Activated CD4-positive, alpha-beta T cell treated with anti-CD3 and anti-CD28 coated beads for 4 hours (primary cell): ENCODE results near the gene RORB.

Experiments
- DNase-seq, 2 donors: peaks; one replicate each; pipeline ENCODE4 v3.0.0-alpha.2; 2020

The RORB gene

DNA sequence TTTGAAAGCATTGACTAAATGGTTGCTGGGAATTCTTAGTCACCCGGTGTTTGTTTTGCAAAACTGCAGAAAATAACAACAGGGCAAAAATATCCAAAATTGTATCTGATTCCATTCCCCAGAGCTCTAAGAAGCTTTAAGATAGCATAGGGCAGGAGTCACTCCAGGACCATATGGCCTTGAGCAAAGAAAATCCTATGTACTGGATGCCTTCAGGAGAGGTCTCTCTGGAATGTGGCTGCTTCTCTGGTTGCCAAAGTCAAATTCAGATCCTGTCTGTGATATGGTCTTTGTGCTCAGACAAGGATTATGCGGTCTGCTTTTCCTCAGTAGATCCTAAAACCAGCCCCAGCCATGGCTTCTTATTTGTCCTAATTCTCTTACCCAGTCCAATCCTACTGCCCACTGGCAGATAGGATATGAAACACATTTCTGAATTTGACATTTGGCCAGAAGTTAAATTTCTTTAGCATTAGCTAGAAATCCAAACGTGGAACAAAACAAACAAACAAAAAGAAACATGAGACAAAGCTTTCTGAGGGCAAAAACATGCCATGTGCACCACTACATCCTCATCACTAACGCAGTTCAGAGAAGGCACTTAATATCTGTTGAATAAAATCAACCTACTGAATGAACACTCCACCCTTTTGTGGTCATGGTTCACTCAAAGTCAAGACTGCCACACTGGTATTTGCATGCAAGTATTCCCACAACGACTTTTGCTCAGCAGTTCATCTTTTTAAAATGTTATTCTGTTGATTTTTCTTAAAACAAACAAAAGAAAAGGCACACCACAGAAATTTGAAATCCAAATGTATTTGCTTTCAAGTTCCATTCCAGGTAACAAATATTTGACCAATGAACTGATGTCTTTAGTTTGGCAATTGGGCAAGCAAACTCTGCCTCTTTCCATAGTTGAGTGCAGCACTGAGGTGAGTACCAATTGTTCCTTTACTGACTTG lies 224.8 kb downstream of the RORB start:
- no peak for DNase-seq

DNA sequence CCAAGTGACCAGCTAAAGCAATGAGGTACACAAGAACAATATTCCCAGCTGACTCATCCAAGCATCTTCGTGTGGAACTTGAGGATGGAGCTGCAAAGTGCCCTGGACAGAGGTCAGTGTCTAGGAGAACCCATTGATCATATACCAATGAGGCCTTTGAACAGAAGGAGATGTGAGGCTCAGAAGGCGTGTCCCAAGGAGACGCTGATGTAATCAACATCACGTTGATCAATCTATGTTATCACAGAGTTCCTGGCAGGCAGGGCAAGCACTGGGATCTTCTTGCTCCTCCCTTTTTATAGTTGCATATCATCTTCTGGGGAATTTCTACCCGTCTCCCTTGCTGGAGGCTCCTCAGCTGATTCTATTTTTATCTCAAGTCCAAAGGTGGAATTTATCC lies 227.2 kb downstream of the RORB start:
- no peak for DNase-seq

DNA sequence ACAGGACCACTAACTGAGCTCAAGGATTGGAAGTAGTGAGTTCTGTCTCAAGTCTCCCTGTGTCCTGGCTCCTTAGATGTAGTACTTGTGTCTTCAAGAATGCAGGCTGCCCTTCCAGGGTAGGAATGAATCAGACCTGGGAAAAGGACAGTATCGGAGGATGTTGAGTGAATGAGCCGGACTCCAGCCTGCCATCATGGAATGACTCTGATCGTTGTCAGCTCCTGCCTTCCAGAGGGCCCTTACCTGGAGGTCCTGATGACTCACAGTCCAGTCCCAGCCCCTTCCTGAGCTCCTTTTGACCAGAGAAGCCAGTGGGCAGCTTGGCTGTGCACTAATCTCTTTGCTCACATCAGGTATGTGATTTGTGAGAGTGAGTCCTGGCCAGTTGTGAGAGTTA lies 229.4 kb downstream of the RORB start:
- DNase-seq, result no peak

DNA sequence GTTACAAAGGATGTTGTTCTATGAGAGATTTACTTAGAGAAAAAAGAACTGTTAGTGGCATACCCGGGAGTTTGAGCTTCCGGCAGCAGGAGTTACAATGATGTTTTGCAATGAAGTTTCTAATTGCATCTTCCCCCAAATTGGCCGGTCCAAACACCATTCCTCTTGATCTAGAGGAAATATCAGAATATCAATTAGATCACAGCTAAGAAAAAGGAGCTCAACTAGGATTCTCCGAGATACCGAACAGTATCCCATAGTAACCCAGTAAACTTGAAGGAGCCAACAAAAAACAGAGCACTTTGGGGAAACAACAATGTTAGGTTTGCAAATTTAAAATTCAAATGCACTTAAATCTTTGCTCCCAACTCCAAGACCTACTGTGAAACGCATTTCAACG lies 231.0 kb downstream of the RORB start:
- DNase-seq, result no peak

DNA sequence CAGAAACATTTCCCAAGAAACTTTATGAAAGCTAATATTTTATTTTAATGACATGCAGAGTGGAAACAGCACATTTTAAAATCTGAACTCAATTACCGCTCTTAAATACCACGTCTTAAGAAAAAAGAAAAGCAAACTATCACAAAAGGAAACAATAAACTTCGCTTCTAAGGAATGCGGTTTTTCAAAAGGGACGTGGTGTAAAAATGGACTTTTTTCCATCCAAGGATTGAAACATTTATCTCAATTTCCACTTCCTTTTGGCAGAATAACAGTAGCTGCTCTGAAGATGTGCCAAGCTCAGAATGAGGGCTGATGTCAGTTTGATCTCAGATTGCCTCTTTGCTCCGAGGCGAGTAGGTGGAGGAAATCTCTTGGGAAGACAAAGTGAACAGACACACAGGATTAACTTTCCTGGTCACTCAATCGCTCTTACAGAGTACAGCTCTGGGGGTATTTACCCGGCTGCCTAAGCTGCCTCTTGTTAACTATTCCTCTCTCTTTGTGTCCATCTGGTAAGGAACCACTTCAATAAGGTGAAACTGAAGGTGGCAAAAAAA lies 232.1 kb downstream of the RORB start:
- no peak for DNase-seq

DNA sequence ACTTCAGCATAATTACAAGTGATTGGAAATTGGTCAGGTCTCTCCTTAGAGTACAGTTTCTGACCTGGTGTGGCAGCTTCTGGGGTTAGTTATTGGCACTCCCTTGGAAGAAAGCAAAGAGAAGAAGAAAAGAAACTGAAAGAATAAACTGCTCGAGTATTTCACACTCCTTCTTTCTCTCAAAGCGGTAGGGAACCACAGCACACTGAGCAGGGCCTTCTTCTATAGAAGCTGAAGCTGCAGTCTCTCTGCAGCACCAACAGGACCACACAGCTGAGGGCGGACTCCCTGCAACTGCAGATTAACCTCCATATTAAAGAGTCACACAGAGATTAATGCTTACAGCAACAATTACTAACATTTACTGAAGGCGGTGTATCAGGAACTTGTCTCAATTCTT lies 238.6 kb downstream of the RORB start:
- DNase-seq, result no peak

DNA sequence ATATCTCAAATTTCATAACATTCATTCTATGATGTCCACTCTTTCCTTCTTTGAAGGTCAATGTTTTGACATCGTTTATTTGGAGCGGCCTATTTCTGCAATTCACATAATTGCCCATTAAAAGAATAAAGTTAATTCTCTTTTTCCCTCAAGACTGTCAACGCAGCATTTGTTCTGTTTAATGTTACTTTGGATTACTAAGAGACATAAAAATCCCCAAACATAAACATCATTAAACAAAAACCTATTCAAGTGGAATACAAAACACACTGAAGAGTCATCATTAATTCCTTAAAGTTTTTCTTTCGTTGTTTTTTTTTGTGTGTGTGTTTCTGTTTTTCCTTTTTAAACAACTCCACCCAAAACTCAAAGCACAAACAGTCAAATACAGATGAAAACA lies 239.5 kb downstream of the RORB start:
- no peak for DNase-seq

DNA sequence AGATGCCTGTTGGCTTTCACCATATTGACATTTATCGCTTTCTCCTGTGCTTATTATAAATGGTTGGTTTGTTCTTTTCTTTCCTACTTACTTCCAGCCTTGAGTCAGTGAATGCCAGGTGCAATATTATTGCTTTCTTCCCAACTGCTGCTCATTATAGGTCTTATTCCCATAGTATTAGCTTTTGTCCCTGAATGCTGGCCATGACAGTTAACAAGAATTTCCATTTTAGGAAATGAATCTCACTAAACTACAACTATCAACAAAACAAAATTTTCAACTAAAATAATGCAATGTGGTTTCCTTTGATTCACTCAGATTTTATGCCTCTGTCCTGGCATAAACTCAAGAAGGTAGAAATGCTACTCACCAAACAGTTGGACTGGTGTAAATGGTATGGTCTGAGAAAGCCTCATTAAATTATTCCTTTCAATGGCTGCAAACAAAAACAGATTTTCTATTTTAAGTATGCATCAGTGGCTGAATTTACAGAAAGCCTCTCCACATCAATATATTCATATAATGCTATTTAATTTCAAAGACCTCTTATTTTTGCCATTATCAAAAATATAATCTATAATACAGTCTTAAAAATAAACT lies 245.2 kb downstream of the RORB start:
- no peak for DNase-seq
